ENCODE results near the gene SVIP. TPM values are rescaled to one million over a fixed set of nuclear protein-coding genes. Genes with fewer than 3 reads are reported as not detected.

SVIP gene, protein sequence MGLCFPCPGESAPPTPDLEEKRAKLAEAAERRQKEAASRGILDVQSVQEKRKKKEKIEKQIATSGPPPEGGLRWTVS
- 9.7 to 15.1 TPM (median 13.2 TPM) in 5 replicates for total RNA-seq (2022; extraction: Qiagen RNA extraction; ENCODE audit: low read depth)

DNA sequence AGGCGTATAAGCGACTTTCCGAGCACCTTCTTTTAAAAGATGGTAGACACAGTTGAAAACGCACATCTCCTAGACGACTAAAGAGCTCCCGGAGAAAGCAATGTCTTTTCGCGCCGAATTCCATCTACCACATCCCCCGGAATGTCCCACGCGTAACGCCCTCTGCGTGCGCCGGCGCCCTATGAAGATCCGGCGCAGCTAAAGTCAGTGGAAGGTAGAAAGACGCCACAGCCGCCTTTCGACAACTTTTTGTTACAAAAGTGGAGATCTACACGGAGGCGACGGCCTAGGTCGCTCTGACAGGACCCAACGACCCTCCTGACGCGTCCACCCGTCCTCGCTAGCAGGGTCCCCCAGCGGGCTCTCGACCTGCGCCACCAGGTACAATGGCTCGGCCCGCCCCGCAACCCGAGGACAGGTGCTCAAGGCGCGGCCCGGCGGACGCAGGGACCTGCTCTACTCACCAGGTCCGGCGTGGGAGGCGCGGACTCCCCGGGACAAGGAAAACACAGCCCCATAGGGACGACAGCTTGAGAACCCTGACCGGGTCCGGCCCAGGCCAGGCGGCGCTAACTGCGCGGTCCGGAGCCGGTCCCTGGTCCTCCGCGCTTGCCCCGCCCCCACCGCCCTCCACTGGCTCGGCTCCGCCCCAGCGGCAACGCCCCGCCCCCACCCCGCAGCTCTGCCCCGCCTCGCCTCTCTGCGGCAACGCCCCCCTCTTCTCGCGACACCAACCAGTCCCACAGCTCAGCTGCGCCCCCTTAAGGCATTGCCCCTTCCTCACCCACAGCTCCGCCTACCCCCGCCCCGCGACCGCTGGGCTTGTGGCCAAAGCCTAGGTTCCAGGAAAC lies at the start of gene SVIP:
TSS of gene SVIP (minus strand) at position 571 of the 851 bp plus-strand sequence. CDS start at position 518, 53 bp downstream.

DNA sequence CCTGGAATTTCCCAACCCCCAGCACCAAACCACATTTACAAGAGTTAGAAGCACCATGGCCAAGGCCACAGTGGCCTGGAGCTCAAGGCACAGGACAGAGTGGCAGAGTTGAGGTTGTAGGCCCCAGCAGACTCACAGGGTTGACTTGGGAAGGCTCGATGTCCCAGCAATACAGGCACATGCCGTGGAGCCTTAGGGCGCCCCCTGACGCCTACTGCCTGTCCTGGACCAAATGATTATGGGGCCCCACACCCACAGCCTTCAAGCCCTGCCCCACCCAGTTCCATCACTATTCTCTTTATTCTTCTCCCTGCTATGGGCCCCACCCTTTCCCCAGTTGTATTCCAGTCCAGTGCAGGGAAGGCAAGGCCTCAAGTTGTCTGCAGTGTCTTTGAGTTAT lies 30.6 kb upstream of the SVIP start, which contains the start of gene CCDC179:
TSS of gene CCDC179 (minus strand) at position 234 of the 400 bp plus-strand sequence. CDS start at position 181, 53 bp downstream.

Other genes with a start within 250 kb of the SVIP start
- 6.4 to 8.5 TPM (median 7.8 TPM) in 5 replicates for gene FANCF, start 204.0 kb downstream of the SVIP start, total RNA-seq (2022; extraction: Qiagen RNA extraction; ENCODE audit: low read depth)
- 0.67 to 1.4 TPM (median 0.93 TPM) in 5 replicates for gene GAS2, start 163.2 kb downstream of the SVIP start, total RNA-seq (2022; extraction: Qiagen RNA extraction; ENCODE audit: low read depth)
- not detected in 5 replicates for gene CCDC179, start 30.7 kb upstream of the SVIP start, total RNA-seq (2022; extraction: Qiagen RNA extraction; ENCODE audit: low read depth)